ENCODE results near the gene IRS1. TPM values are rescaled to one million over a fixed set of nuclear protein-coding genes. Genes with fewer than 3 reads are reported as not detected.

The IRS1 gene
- total RNA-seq, 5 donors from 2014 or later (not counting 1 experiment from before 2014, with no cell fraction given): 3.7 to 8.7 (median 6.7) TPM

GRCh38 chr2:226771067-226771466 lies 28.6 kb downstream of the IRS1 start:
- Mint-ChIP-seq H3K4me1 (peaks cover 25 to 42% (median 35%) of the 10 kb centered on the region in 3 donors), H3K27me3 (no peaks in the 10 kb centered on the region), H3K9me3 (peaks cover 8 to 16% (median 8%) of the 10 kb centered on the region in 3 donors), H3K36me3 (peaks cover 23% of the 10 kb centered on the region), H3K27ac (peak overlapping the region in 1 of 2 donors; percentile 36), H3K4me3 (no peak overlapping the region)
- ATAC-seq (replicated peaks in 1 of 4): no peak
- ChIA-PET POLR2A (no interaction called here), CTCF (interaction anchor here in 1 of 2 donors (1.4 kb wide), 1 partner anchor 31 kb away, joined by 4 read pairs; no protein-coding TSS in a partner anchor)
- H3K27ac ChIP-seq (ENCODE audit: low read length): no peak overlapping the region
- H3K27me3 ChIP-seq (replicated peaks in 1 of 2; ENCODE audit: control insufficient read depth in 2 of 2, extremely low read depth in 1 of 2, insufficient read depth in 2 of 2, low read length in 1 of 2): no peaks in the 10 kb centered on the region
- no peaks in the 10 kb centered on the region for H3K36me3 ChIP-seq (ENCODE audit: control insufficient read depth in 2 of 2, extremely low read depth in 1 of 2, insufficient read depth in 1 of 2, low read length in 1 of 2)
- H3K9me3 ChIP-seq: no peaks in the 10 kb centered on the region
- no peak for DNase-seq
- H3K4me1 ChIP-seq (ENCODE audit: control insufficient read depth in 1 of 2, extremely low read depth in 1 of 2, insufficient read depth in 2 of 2, low read length in 2 of 2): peaks cover 6 to 19% of the 10 kb centered on the region in 2 experiments
- H3K4me3 ChIP-seq (ENCODE audit: control insufficient read depth in 1 of 2, extremely low read depth in 1 of 2, low read length in 1 of 2): no peak overlapping the region
- 92% methylated on average over 2 of the region's 6 CpGs for WGBS (ENCODE audit: insufficient coverage)

GRCh38 chr2:226767056-226767813 lies 32.4 kb downstream of the IRS1 start:
- Mint-ChIP-seq H3K9me3 (peaks cover 0 to 3% (median 0%) of the 10 kb centered on the region in 3 donors), H3K4me3 (no peak overlapping the region), H3K27ac (no peak overlapping the region), H3K4me1 (peaks cover 10 to 19% (median 14%) of the 10 kb centered on the region in 3 donors), H3K27me3 (no peaks in the 10 kb centered on the region), H3K36me3 (peaks cover 11% of the 10 kb centered on the region)
- H3K27ac ChIP-seq (ENCODE audit: low read length): no peak overlapping the region
- no peak overlapping the region for H3K4me3 ChIP-seq (ENCODE audit: control insufficient read depth in 1 of 2, extremely low read depth in 1 of 2, low read length in 1 of 2)
- ATAC-seq (replicated peaks in 1 of 4): no peak
- no peak for DNase-seq
- no peaks in the 10 kb centered on the region for H3K27me3 ChIP-seq (replicated peaks in 1 of 2; ENCODE audit: control insufficient read depth in 2 of 2, extremely low read depth in 1 of 2, insufficient read depth in 2 of 2, low read length in 1 of 2)
- WGBS (ENCODE audit: insufficient coverage): no CpG with 5 or more reads among the region's 5 CpGs
- H3K4me1 ChIP-seq (ENCODE audit: control insufficient read depth in 1 of 2, extremely low read depth in 1 of 2, insufficient read depth in 2 of 2, low read length in 2 of 2): peaks cover 0 to 4% of the 10 kb centered on the region in 2 experiments
- ChIA-PET POLR2A (no interaction called here), CTCF (interaction anchor here (0.6 to 0.7 kb wide), 2 partner anchors 20 to 1107 kb away, joined by 3 to 10 read pairs; no protein-coding TSS in a partner anchor)
- no peaks in the 10 kb centered on the region for H3K36me3 ChIP-seq (ENCODE audit: control insufficient read depth in 2 of 2, extremely low read depth in 1 of 2, insufficient read depth in 1 of 2, low read length in 1 of 2)
- H3K9me3 ChIP-seq: no peaks in the 10 kb centered on the region

GRCh38 chr2:226766352-226767055 lies 33.1 kb downstream of the IRS1 start:
- no peaks in the 10 kb centered on the region for H3K4me1 ChIP-seq (ENCODE audit: control insufficient read depth in 1 of 2, extremely low read depth in 1 of 2, insufficient read depth in 2 of 2, low read length in 2 of 2)
- POLR2A ChIA-PET: no interaction called here
- no peaks in the 10 kb centered on the region for H3K36me3 ChIP-seq (ENCODE audit: control insufficient read depth in 2 of 2, extremely low read depth in 1 of 2, insufficient read depth in 1 of 2, low read length in 1 of 2)
- H3K4me3 ChIP-seq (ENCODE audit: control insufficient read depth in 1 of 2, extremely low read depth in 1 of 2, low read length in 1 of 2): no peak overlapping the region
- H3K36me3 Mint-ChIP-seq: peaks cover 11% of the 10 kb centered on the region
- H3K27ac Mint-ChIP-seq: no peak overlapping the region
- no peak for DNase-seq
- CTCF ChIA-PET: interaction anchor here in 1 of 2 donors (0.7 kb wide), 1 partner anchor 1106 kb away, joined by 3 read pairs; no protein-coding TSS in a partner anchor
- H3K27me3 Mint-ChIP-seq: no peaks in the 10 kb centered on the region
- H3K27me3 ChIP-seq (replicated peaks in 1 of 2; ENCODE audit: control insufficient read depth in 2 of 2, extremely low read depth in 1 of 2, insufficient read depth in 2 of 2, low read length in 1 of 2): no peaks in the 10 kb centered on the region
- no CpG with 5 or more reads among the region's 5 CpGs for WGBS (ENCODE audit: insufficient coverage)
- ATAC-seq (replicated peaks in 1 of 4): no peak
- peaks cover 4 to 13% (median 9%) of the 10 kb centered on the region in 3 donors for H3K4me1 Mint-ChIP-seq
- no peak overlapping the region for H3K27ac ChIP-seq (ENCODE audit: low read length)
- peaks cover 0 to 3% (median 0%) of the 10 kb centered on the region in 3 donors for H3K9me3 Mint-ChIP-seq
- no peaks in the 10 kb centered on the region for H3K9me3 ChIP-seq
- H3K4me3 Mint-ChIP-seq: no peak overlapping the region

GRCh38 chr2:226763320-226763719 lies 36.3 kb downstream of the IRS1 start:
- 82% methylated on average over 2 of the region's 3 CpGs for WGBS (ENCODE audit: insufficient coverage)
- ChIA-PET POLR2A (interaction anchor here in 1 of 2 donors (0.5 kb wide), 1 partner anchor 932 kb away, joined by 4 read pairs; no protein-coding TSS in a partner anchor), CTCF (no interaction called here)
- Mint-ChIP-seq H3K4me1 (no peaks in the 10 kb centered on the region), H3K36me3 (peaks cover 4% of the 10 kb centered on the region), H3K9me3 (peaks cover 0 to 3% (median 0%) of the 10 kb centered on the region in 3 donors), H3K27ac (no peak overlapping the region), H3K27me3 (no peaks in the 10 kb centered on the region), H3K4me3 (no peak overlapping the region)
- no peak overlapping the region for H3K4me3 ChIP-seq (ENCODE audit: control insufficient read depth in 1 of 2, extremely low read depth in 1 of 2, low read length in 1 of 2)
- H3K9me3 ChIP-seq: no peaks in the 10 kb centered on the region
- no peak for ATAC-seq (replicated peaks in 1 of 4)
- peaks cover 0 to 2% of the 10 kb centered on the region in 2 experiments for H3K27me3 ChIP-seq (replicated peaks in 1 of 2; ENCODE audit: control insufficient read depth in 2 of 2, extremely low read depth in 1 of 2, insufficient read depth in 2 of 2, low read length in 1 of 2)
- H3K27ac ChIP-seq (ENCODE audit: low read length): no peak overlapping the region
- no peaks in the 10 kb centered on the region for H3K36me3 ChIP-seq (ENCODE audit: control insufficient read depth in 2 of 2, extremely low read depth in 1 of 2, insufficient read depth in 1 of 2, low read length in 1 of 2)
- DNase-seq: no peak
- no peaks in the 10 kb centered on the region for H3K4me1 ChIP-seq (ENCODE audit: control insufficient read depth in 1 of 2, extremely low read depth in 1 of 2, insufficient read depth in 2 of 2, low read length in 2 of 2)

GRCh38 chr2:226761195-226761583 lies 38.4 kb downstream of the IRS1 start:
- Histone ChIP-seq H3K4me3 (ENCODE audit: control insufficient read depth in 1 of 2, extremely low read depth in 1 of 2, low read length in 1 of 2) (no peak overlapping the region), H3K27me3 (replicated peaks in 1 of 2; ENCODE audit: control insufficient read depth in 2 of 2, extremely low read depth in 1 of 2, insufficient read depth in 2 of 2, low read length in 1 of 2) (peaks cover 0 to 2% of the 10 kb centered on the region in 2 experiments), H3K27ac (ENCODE audit: low read length) (no peak overlapping the region), H3K9me3 (no peaks in the 10 kb centered on the region), H3K4me1 (ENCODE audit: control insufficient read depth in 1 of 2, extremely low read depth in 1 of 2, insufficient read depth in 2 of 2, low read length in 2 of 2) (no peaks in the 10 kb centered on the region), H3K36me3 (ENCODE audit: control insufficient read depth in 2 of 2, extremely low read depth in 1 of 2, insufficient read depth in 1 of 2, low read length in 1 of 2) (no peaks in the 10 kb centered on the region)
- Mint-ChIP-seq H3K4me3 (no peak overlapping the region), H3K4me1 (no peaks in the 10 kb centered on the region), H3K9me3 (peaks cover 0 to 3% (median 0%) of the 10 kb centered on the region in 3 donors), H3K36me3 (peaks cover 4% of the 10 kb centered on the region), H3K27me3 (no peaks in the 10 kb centered on the region), H3K27ac (no peak overlapping the region)
- POLR2A ChIA-PET: no interaction called here
- CTCF ChIA-PET: interaction anchor here in 1 of 2 donors (0.7 to 1.3 kb wide), 2 partner anchors 37 to 528 kb away, joined by 3 to 4 read pairs; no protein-coding TSS in a partner anchor
- ATAC-seq (replicated peaks in 1 of 4): no peak
- WGBS (ENCODE audit: insufficient coverage): 100% methylated on average over 1 of the region's 2 CpGs
- DNase-seq: no peak

GRCh38 chr2:226760412-226761194 lies 39.0 kb downstream of the IRS1 start:
- no peak overlapping the region for H3K27ac Mint-ChIP-seq
- Histone ChIP-seq H3K9me3 (no peaks in the 10 kb centered on the region), H3K4me1 (ENCODE audit: control insufficient read depth in 1 of 2, extremely low read depth in 1 of 2, insufficient read depth in 2 of 2, low read length in 2 of 2) (no peaks in the 10 kb centered on the region), H3K36me3 (ENCODE audit: control insufficient read depth in 2 of 2, extremely low read depth in 1 of 2, insufficient read depth in 1 of 2, low read length in 1 of 2) (no peaks in the 10 kb centered on the region), H3K27me3 (replicated peaks in 1 of 2; ENCODE audit: control insufficient read depth in 2 of 2, extremely low read depth in 1 of 2, insufficient read depth in 2 of 2, low read length in 1 of 2) (peaks cover 0 to 2% of the 10 kb centered on the region in 2 experiments), H3K27ac (ENCODE audit: low read length) (no peak overlapping the region), H3K4me3 (ENCODE audit: control insufficient read depth in 1 of 2, extremely low read depth in 1 of 2, low read length in 1 of 2) (no peak overlapping the region)
- ATAC-seq (replicated peaks in 1 of 4) (no peak), DNase-seq (no peak)
- no peaks in the 10 kb centered on the region for H3K4me1 Mint-ChIP-seq
- POLR2A ChIA-PET: no interaction called here
- H3K4me3 Mint-ChIP-seq: no peak overlapping the region
- 100% methylated on average over 1 of the region's 2 CpGs for WGBS (ENCODE audit: insufficient coverage)
- CTCF ChIA-PET: interaction anchor here in 1 of 2 donors (0.7 to 1.3 kb wide), 2 partner anchors 38 to 528 kb away, joined by 3 to 4 read pairs; no protein-coding TSS in a partner anchor
- H3K9me3 Mint-ChIP-seq: peaks cover 0 to 3% (median 0%) of the 10 kb centered on the region in 3 donors
- H3K27me3 Mint-ChIP-seq: no peaks in the 10 kb centered on the region
- H3K36me3 Mint-ChIP-seq: peaks cover 4% of the 10 kb centered on the region

Measured in T-cell (primary cell).